ENCODE data around the gene IL15RA.

IL15RA gene

GRCh38 chr10:5904227-5904626 is 73.1 kb downstream of the IL15RA start:
- no peak overlapping the region for H3K4me2 ChIP-seq (ENCODE audit: low read length)
- H3F3A ChIP-seq (ENCODE audit: control insufficient read depth, insufficient read depth) = no peaks in the 10 kb centered on the region
- no peaks in the 10 kb centered on the region for H3K27me3 ChIP-seq (ENCODE audit: control insufficient read depth, low read length)
- H3K79me2 ChIP-seq (ENCODE audit: control insufficient read depth, low read length) = peaks cover 15% of the 10 kb centered on the region
- H3K9me3 ChIP-seq (ENCODE audit: control insufficient read depth, insufficient read depth, low read length) = no peaks in the 10 kb centered on the region
- no peak overlapping the region for H3K27ac ChIP-seq (ENCODE audit: low read depth, low read length)
- TF ChIP-seq CTCF (IDR thresholded peaks at IDR 0.05; ENCODE audit: low read depth, low read length, poor library complexity, severe bottlenecking) (no peak), EZH2phosphoT487 (IDR thresholded peaks at IDR 0.05; ENCODE audit: borderline replicate concordance, low read length) (no peak)
- no peaks in the 10 kb centered on the region for H3K9me2 ChIP-seq (replicated peaks; ENCODE audit: control insufficient read depth, low read length)
- peaks cover 19% of the 10 kb centered on the region for H3K36me3 ChIP-seq (ENCODE audit: control insufficient read depth, low read length)
- H3K4me3 ChIP-seq (ENCODE audit: low read length) = no peak overlapping the region
- peaks cover 7% of the 10 kb centered on the region for H3K4me1 ChIP-seq (ENCODE audit: control insufficient read depth, low read length)
- H4K20me1 ChIP-seq (ENCODE audit: control insufficient read depth, insufficient read depth, low read depth, low read length) = no peaks in the 10 kb centered on the region

- H3K9me2 ChIP-seq (replicated peaks; ENCODE audit: control insufficient read depth, low read length) = no peaks in the 10 kb centered on the region
- peaks cover 7% of the 10 kb centered on the region for H3K4me1 ChIP-seq (ENCODE audit: control insufficient read depth, low read length)
- H3K4me2 ChIP-seq (ENCODE audit: low read length) = no peak overlapping the region
- TF ChIP-seq EZH2phosphoT487 (IDR thresholded peaks at IDR 0.05; ENCODE audit: borderline replicate concordance, low read length) (no peak), CTCF (IDR thresholded peaks at IDR 0.05; ENCODE audit: low read depth, low read length, poor library complexity, severe bottlenecking) (no peak)
- H3F3A ChIP-seq (ENCODE audit: control insufficient read depth, insufficient read depth) = no peaks in the 10 kb centered on the region
- H4K20me1 ChIP-seq (ENCODE audit: control insufficient read depth, insufficient read depth, low read depth, low read length) = no peaks in the 10 kb centered on the region
- H3K79me2 ChIP-seq (ENCODE audit: control insufficient read depth, low read length) = peaks cover 18% of the 10 kb centered on the region
- no peak overlapping the region for H3K4me3 ChIP-seq (ENCODE audit: low read length)
- no peak overlapping the region for H3K27ac ChIP-seq (ENCODE audit: low read depth, low read length)
- no peaks in the 10 kb centered on the region for H3K27me3 ChIP-seq (ENCODE audit: control insufficient read depth, low read length)
- no peaks in the 10 kb centered on the region for H3K9me3 ChIP-seq (ENCODE audit: control insufficient read depth, insufficient read depth, low read length)
- H3K36me3 ChIP-seq (ENCODE audit: control insufficient read depth, low read length) = peaks cover 13% of the 10 kb centered on the region
Observed at GRCh38 chr10:5903563-5903962, 73.8 kb downstream of the IL15RA start.

- TF ChIP-seq EZH2phosphoT487 (IDR thresholded peaks at IDR 0.05; ENCODE audit: borderline replicate concordance, low read length) (no peak), CTCF (IDR thresholded peaks at IDR 0.05; ENCODE audit: low read depth, low read length, poor library complexity, severe bottlenecking) (no peak)
- Histone ChIP-seq H3K4me3 (ENCODE audit: low read length) (no peak overlapping the region), H3K4me1 (ENCODE audit: control insufficient read depth, low read length) (peaks cover 7% of the 10 kb centered on the region), H3K9me3 (ENCODE audit: control insufficient read depth, insufficient read depth, low read length) (no peaks in the 10 kb centered on the region), H4K20me1 (ENCODE audit: control insufficient read depth, insufficient read depth, low read depth, low read length) (no peaks in the 10 kb centered on the region), H3K27ac (ENCODE audit: low read depth, low read length) (no peak overlapping the region), H3K36me3 (ENCODE audit: control insufficient read depth, low read length) (peaks cover 13% of the 10 kb centered on the region), H3K4me2 (ENCODE audit: low read length) (no peak overlapping the region), H3K27me3 (ENCODE audit: control insufficient read depth, low read length) (no peaks in the 10 kb centered on the region), H3K79me2 (ENCODE audit: control insufficient read depth, low read length) (peaks cover 23% of the 10 kb centered on the region), H3F3A (ENCODE audit: control insufficient read depth, insufficient read depth) (no peaks in the 10 kb centered on the region), H3K9me2 (replicated peaks; ENCODE audit: control insufficient read depth, low read length) (no peaks in the 10 kb centered on the region)
Observed at GRCh38 chr10:5902511-5903274, 74.7 kb downstream of the IL15RA start.

Measured in DOHH2 (cell line).